WERI-Rb-1 (cell line): ENCODE data around the gene RNMT.

Experiments
- DNase-seq: peaks from one replicate; pipeline ENCODE4 v3.0.0-alpha.2; 2020
- H3K27ac ChIP-seq: fragments of 250-450 bp; sonication (Bioruptor Pico); 2 replicates; pipeline ENCODE4 v1.5.1; 2020; ENCODE audit warnings: mild to moderate bottlenecking, moderate library complexity
- H3K27me3 ChIP-seq: fragments of 250-450 bp; sonication (Bioruptor Pico); 2 replicates; pipeline ENCODE4 v1.5.1; 2021; ENCODE audit warnings: mild to moderate bottlenecking, low read depth, moderate library complexity; ENCODE audit not compliant: insufficient read depth, severe bottlenecking
- H3K36me3 ChIP-seq: fragments of 250-450 bp; sonication (Bioruptor Pico); 2 replicates; pipeline ENCODE4 v1.5.1; 2020; ENCODE audit warnings: mild to moderate bottlenecking, moderate library complexity
- H3K4me3 ChIP-seq: 2 replicates; pipeline ENCODE4 v1.5.1; 2011; ENCODE audit warnings: low read depth, mild to moderate bottlenecking, control low read depth, low read length
- H3K9me3 ChIP-seq: fragments of 250-450 bp; sonication (Bioruptor Pico); 2 replicates; pipeline ENCODE4 v1.5.1; 2021; ENCODE audit warnings: mild to moderate bottlenecking, moderate library complexity; ENCODE audit not compliant: severe bottlenecking
- TF ChIP-seq, protein P1 (sequence below): IDR thresholded peaks from 2 replicates; pipeline ENCODE4 v1.5.1; 2011; ENCODE audit warnings: low read depth, mild to moderate bottlenecking, control low read depth, inconsistent platforms, low read length

RNMT gene

DNA sequence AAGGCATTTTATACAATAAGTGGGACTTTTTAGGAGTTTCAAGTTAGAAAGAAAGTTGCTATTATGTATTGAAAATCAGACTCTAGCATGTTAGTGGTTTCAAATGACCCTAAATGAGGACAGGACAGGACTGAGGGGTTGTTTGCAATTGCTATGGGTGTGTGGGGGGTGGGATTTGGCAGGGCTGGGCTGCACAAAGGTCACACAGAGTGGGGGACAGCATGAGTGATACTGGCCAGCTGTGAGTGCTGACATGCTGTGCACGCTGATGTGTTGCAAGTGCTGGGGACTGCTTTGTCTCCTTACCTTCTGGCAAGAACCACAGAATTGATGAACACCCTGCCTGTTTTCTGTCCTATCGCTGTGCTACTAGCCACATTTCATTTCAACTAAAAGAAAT lies 29.8 kb downstream of the RNMT start:
- Histone ChIP-seq H3K36me3 (peaks cover 50% of the 10 kb centered on the region), H3K9me3 (no peaks in the 10 kb centered on the region), H3K27me3 (no peaks in the 10 kb centered on the region), H3K4me3 (no peak overlapping the region), H3K27ac (no peak overlapping the region)
- TF ChIP-seq, protein P1, sequence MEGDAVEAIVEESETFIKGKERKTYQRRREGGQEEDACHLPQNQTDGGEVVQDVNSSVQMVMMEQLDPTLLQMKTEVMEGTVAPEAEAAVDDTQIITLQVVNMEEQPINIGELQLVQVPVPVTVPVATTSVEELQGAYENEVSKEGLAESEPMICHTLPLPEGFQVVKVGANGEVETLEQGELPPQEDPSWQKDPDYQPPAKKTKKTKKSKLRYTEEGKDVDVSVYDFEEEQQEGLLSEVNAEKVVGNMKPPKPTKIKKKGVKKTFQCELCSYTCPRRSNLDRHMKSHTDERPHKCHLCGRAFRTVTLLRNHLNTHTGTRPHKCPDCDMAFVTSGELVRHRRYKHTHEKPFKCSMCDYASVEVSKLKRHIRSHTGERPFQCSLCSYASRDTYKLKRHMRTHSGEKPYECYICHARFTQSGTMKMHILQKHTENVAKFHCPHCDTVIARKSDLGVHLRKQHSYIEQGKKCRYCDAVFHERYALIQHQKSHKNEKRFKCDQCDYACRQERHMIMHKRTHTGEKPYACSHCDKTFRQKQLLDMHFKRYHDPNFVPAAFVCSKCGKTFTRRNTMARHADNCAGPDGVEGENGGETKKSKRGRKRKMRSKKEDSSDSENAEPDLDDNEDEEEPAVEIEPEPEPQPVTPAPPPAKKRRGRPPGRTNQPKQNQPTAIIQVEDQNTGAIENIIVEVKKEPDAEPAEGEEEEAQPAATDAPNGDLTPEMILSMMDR, result no peak
- no peak for DNase-seq

DNA sequence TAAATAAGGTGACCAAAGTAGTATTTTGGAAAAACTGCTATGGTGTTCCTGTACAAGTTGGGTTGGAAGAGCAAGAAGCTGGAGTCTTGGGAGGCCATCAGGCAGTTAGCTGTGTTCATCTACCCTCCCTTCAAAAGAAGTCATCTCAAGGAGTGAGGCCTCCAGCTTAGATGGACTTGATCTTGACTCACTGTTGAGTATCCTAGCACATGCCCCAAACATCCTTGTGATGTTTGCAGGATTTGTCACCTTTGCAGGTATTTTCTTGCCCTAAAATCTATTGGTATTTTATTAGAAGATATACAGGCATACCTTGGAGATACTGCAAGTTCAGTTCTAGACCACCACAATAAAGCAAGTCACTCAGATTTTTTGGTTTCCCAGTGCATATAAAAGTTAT lies 30.2 kb downstream of the RNMT start:
- H3K27me3 ChIP-seq, result no peaks in the 10 kb centered on the region
- DNase-seq, result no peak
- no peak overlapping the region for H3K4me3 ChIP-seq
- TF ChIP-seq, protein P1, result no peak
- H3K9me3 ChIP-seq, result no peaks in the 10 kb centered on the region
- H3K27ac ChIP-seq, result no peak overlapping the region
- peaks cover 50% of the 10 kb centered on the region for H3K36me3 ChIP-seq

DNA sequence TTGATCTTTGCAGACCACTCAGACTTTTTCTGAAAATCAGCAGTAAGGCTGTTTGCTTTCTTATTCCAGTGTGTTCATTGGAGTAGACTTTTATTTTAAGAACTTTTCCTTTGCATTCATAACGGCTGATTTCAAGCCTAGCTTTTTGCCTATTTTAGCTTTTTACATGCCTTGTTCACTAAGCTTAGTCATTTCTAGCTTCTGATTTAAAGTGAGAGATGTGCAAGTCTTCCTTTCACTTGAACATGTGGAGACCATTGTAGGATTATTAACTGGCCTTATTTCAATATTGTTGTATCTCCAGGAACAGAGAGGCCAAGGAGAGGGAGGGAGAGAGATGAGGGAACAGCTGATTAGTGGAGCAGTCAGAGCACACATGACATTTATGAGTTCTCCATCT lies 32.1 kb downstream of the RNMT start:
- Histone ChIP-seq H3K9me3 (no peaks in the 10 kb centered on the region), H3K27ac (no peak overlapping the region), H3K4me3 (no peak overlapping the region), H3K36me3 (peaks cover 46% of the 10 kb centered on the region), H3K27me3 (no peaks in the 10 kb centered on the region)
- TF ChIP-seq, protein P1, result no peak
- DNase-seq, result no peak

DNA sequence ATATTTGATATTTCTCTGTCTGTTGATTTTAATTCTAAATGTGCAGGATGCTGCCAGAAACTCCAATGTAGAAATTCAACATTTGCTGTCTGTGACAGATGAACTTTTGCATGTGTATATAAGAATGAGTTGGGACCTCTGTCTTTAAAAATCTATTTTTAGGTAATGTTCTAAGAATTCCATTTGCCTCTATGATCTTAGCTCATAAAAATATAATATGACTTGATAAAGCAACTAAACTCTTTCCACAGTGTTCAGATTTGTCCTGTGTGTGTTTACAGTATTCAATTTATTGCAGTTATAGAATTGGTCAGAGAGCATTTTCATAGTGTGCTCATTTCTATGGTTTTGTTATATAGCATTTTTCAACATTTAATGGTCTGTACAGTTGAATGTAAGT lies 33.6 kb downstream of the RNMT start:
- TF ChIP-seq, protein P1, result no peak
- DNase-seq, result no peak

DNA sequence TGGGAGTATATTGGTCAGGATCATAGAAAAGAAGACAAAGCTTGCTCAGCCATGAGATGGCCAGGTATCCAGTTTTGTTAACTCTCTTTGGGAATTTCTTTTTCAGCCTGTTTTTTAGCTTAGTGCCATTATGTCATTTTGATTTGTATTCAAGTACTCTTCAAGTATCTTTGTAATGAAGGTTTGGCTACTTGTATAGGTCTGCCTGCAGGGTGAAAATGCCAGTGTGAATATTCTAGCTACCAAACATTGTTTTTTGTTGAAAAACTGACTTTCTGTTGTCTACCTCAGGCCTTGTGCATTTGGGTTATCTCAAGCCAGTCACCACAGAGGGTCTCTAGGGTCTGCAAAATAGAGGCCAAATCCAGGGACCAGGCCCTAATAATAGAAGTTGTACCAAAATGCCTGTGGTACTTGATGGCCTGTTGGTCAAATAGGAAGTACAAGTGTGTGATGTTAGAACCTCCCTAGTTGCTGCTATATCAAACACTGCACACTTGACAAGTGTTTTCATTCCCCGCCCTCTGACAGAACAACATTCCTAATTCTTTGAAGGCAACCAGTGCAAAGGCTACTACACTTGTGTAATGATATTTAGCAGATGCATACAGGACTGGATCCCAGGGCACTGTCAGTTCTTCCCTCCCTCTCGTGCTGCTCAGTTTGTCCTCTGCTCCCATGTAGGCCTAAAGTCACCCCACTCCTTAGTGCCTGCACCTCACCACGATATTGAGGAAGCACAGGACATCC lies 36.4 kb downstream of the RNMT start:
- Histone ChIP-seq H3K4me3 (no peak overlapping the region), H3K36me3 (peaks cover 7% of the 10 kb centered on the region), H3K9me3 (peaks cover 2% of the 10 kb centered on the region), H3K27me3 (no peaks in the 10 kb centered on the region), H3K27ac (no peak overlapping the region)
- no peak for DNase-seq
- TF ChIP-seq, protein P1, result no peak

More for the DNA sequence above, 33.6 kb downstream of the RNMT start:
- no peak overlapping the region for H3K27ac ChIP-seq
- no peak overlapping the region for H3K4me3 ChIP-seq
- H3K9me3 ChIP-seq, result no peaks in the 10 kb centered on the region
- H3K27me3 ChIP-seq, result no peaks in the 10 kb centered on the region
- H3K36me3 ChIP-seq, result peaks cover 33% of the 10 kb centered on the region

DNA sequence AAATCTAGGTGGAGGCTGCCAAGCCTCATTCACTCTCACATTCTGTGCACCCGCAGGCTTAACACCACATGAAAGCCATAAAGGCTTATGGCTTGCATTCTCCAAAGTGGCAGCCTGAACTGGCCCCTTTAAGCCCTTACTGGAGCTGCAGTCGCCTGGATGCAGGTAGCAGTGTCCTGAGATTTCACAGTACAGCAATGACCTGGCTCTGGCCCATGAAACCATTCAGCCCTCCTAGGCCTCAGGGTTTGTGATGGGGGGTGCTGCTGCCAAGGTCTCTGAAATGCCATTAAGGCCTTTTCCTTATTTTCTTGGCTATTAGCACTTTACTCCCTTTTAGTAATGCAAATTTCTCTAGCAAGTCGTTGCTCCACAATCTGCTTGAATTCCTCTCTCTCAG lies 48.6 kb downstream of the RNMT start:
- Histone ChIP-seq H3K9me3 (no peaks in the 10 kb centered on the region), H3K36me3 (no peaks in the 10 kb centered on the region), H3K27ac (no peak overlapping the region), H3K27me3 (peaks cover 17% of the 10 kb centered on the region), H3K4me3 (no peak overlapping the region)
- no peak for DNase-seq
- TF ChIP-seq, protein P1, result no peak
